HL-60/S4 treated with phorbol 12-myristate 13-acetate at 8.2 ng/mL for 4 days and 3 days (cell line): ENCODE measurements around the gene TENT4A.

Experiments
- in situ Hi-C: fragments of 300-500 bp; cut with MboI; formaldehyde crosslinking; loops from 2 replicates; pipeline ENCODE4 v1.15.0; 2022; ENCODE audit warnings: low sequenced_read_pairs

TENT4A gene

GRCh38 chr5:6700074-6700684, 13.1 kb upstream of the TENT4A start:
- in situ Hi-C loops, result no loop called here

GRCh38 chr5:6700685-6701355, 12.4 kb upstream of the TENT4A start:
- in situ Hi-C loops, result no loop called here

- in situ Hi-C loops, result no loop called here
These were observed 11.7 kb upstream of the TENT4A start for GRCh38 chr5:6701491-6701890.

GRCh38 chr5:6702633-6703032, 10.6 kb upstream of the TENT4A start:
- in situ Hi-C loops, result no loop called here

- in situ Hi-C loops, result no loop called here
These were observed 9.4 kb upstream of the TENT4A start for GRCh38 chr5:6703806-6704205.

DNA sequence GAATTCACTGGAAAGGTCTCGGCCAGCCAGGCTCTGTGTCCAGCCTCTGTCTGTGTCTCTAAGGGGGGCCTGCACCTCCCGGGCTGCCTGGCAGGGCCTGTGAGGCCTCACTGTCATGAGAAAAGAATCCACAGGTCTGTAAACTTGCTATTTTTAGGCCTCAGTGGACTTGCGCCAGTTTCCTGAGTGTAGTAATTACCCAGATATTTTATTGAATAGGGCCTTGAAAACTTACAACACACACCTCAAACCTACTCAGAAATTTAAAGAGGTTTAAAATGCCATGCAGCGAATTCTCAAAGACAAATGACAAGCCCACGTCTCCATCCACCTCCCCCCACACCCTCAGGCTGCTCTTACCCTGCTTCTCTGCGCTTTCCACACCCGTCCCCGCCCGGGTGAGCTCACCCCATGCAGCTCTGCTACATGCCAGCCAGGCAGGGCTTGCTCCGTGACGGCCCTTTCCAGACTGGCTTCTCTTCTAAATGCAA, 8.8 kb upstream of the TENT4A start:
- in situ Hi-C loops, result no loop called here

DNA sequence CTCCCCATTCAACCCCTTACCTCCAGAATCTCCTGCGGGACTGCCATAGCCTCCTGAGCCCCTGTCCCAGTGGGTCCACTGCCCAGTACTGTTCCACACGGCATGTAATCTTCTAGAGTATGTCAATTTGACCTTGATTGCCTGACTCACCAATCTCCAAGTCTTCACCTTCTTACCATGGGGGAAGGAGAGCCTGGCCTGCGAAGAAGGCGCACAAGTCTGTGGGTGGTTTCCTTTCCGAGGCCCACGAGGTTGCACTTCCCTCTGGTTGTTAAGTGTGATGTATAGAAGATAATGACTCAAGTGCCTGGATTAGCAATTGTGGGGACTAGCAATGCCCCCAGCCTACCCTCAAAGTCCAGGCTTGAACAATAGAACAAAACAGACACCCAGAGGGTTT, 8.1 kb upstream of the TENT4A start:
- in situ Hi-C loops, result no loop called here

DNA sequence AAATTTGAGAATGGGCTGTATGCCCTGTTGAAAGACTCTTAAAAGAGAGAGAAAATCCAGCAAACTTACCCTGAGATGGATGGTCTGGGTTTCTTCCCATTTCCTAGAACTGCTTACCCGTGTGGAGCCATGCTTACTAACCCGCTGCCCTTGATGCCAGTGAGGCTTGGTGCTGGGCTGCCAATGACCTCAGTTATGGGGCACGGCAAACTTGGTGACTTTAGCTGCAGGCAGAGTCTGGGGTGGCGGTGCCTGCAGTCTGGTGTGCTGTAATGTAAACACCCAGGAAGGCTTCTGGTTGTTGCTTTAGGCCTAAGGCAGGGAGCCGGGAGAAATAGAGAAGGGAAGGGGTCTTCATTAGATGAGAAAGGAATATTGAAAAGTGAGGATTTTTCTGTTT, 7.3 kb upstream of the TENT4A start:
- in situ Hi-C loops, result no loop called here

DNA sequence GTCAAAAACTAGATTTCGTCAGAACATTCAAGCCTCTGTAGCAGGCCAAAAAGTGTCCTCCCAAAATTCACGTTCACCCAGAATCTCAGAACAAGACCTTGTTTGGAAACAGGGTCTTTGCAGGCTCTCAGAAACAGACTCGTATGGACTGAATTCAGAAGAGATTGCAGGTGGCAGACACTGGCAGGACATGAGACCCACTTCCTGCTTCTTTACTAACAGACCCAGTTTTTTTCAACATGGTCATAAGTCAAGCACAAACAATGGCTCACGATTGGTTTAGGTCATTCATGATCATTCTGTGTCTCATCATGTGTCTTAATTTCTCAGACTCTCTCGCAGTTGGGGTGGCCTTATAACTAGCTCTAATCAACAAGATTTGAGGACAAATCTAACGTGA, 5.4 kb upstream of the TENT4A start:
- in situ Hi-C loops, result no loop called here

- in situ Hi-C loops, result no loop called here
These were observed 4.4 kb upstream of the TENT4A start for GRCh38 chr5:6708814-6709213.

DNA sequence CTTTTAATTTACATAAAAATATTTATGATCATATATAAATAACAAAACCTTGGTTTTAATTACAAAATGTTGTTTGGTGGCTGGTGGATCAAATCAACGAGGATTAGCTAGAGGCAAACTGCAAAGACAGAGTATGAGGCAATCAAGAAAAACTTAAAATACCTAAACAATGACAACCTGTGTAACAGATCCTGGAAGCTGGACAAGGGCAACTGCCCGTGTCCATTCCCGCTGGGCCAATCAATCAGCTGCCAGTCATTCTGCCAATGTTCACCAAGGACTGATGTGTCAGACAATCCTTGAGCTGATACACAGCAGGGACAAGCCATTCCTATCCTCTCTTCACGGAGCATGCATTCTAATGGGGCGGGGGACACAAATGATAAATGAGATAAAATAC, 3.2 kb upstream of the TENT4A start:
- in situ Hi-C loops, result no loop called here

GRCh38 chr5:6710551-6711318, 2.5 kb upstream of the TENT4A start:
- in situ Hi-C loops, result no loop called here

GRCh38 chr5:6711409-6712141, 1.7 kb upstream of the TENT4A start:
- in situ Hi-C loops, result no loop called here

- in situ Hi-C loops, result no loop called here
These were observed 1.1 kb upstream of the TENT4A start for GRCh38 chr5:6712142-6712576.

GRCh38 chr5:6712577-6713273, 507 bp upstream of the TENT4A start:
- in situ Hi-C loops, result no loop called here

DNA sequence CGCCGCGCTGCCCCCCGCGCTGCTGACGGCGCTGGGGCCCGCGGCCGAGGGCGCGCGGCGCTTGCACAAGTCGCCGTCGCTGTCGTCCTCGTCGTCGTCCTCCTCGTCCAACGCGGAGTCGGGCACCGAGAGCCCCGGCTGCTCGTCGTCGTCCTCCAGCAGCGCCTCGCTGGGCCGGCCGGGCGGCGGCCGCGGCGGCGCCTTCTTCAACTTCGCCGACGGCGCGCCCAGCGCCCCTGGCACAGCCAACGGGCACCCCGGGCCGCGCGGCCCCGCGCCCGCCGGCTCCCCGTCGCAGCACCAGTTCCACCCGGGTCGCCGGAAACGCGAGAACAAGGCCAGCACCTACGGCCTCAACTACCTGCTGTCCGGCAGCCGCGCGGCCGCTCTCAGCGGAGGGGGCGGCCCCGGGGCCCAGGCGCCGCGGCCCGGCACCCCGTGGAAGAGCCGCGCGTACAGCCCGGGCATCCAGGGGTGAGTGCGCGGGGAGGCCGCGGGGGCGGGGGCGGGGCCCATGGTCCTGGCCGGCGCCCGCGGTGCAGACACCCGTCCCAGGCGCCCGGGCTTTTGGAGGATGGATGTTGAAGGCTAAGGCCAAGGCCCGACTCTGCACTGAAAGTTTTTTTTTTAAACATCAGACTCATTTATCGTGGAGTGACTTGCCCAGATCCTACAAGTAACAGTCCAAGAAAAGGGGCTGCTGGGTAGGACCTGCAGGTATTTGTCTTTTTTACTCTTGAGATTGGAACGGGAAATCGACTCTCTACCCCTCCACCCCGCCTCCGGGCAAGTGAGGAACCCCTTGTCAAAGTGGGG, 1.2 kb downstream of the TENT4A start:
- in situ Hi-C loops, result no loop called here

- in situ Hi-C loops, result no loop called here
These were observed 2.0 kb downstream of the TENT4A start for GRCh38 chr5:6715271-6715670.

GRCh38 chr5:6715758-6716628, 2.8 kb downstream of the TENT4A start:
- in situ Hi-C loops, result no loop called here

- in situ Hi-C loops, result no loop called here
These were observed 3.5 kb downstream of the TENT4A start for GRCh38 chr5:6716629-6717149.
